Measurements from ENCODE around the gene LRRC25.

DNA sequence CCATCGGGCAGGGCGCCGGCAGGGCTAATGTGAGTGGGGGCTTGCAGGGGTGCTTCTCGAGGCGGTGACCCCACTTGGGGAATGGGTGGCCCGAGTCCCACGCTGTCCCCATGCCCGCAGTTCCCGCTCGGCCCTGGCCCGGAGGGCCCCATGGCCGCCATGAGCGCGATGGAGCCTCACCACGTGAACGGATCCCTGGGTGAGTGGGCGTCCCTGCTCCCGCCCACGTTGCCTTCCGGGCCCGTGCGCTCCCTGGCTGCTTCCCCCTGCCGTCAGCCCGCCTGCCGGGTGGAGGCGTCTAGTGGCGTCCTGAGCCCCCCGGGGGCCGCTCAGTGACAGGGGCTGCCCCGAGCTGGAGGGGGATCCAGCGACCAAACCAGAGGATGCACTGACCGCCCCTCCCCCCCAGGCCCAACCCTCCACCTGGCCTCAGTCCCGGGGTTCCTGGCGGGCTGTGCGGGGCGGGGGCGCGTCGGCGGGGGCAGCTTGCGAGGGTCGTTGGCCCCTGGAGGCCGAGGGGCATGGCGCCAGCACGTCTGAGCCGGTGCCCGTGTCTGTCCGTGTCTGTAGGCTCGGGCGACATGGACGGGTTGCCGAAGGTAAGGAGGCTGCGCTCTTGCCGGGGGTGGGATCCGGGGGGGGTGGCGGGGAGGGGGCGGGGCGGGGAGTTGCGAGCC, 35.7 kb upstream of the LRRC25 start:
- TF ChIP-seq, protein P1, sequence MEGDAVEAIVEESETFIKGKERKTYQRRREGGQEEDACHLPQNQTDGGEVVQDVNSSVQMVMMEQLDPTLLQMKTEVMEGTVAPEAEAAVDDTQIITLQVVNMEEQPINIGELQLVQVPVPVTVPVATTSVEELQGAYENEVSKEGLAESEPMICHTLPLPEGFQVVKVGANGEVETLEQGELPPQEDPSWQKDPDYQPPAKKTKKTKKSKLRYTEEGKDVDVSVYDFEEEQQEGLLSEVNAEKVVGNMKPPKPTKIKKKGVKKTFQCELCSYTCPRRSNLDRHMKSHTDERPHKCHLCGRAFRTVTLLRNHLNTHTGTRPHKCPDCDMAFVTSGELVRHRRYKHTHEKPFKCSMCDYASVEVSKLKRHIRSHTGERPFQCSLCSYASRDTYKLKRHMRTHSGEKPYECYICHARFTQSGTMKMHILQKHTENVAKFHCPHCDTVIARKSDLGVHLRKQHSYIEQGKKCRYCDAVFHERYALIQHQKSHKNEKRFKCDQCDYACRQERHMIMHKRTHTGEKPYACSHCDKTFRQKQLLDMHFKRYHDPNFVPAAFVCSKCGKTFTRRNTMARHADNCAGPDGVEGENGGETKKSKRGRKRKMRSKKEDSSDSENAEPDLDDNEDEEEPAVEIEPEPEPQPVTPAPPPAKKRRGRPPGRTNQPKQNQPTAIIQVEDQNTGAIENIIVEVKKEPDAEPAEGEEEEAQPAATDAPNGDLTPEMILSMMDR (IDR thresholded peaks at IDR 0.05): no peak
- TF ChIP-seq POLR2A (IDR thresholded peaks at IDR 0.05): no peak
